Sciatic nerve (tissue), 2 donors: ENCODE measurements around the gene MAU2. TPM values are rescaled to one million over a fixed set of nuclear protein-coding genes. Genes with fewer than 3 reads are reported as not detected.
"Not testable (repeated sequence)": the region's sequence is repeated elsewhere in the genome, so short reads cannot be mapped to it uniquely, and the experiment has no call there.

ENCODE experiments used
- ATAC-seq: fragments of 200-7000 bp; cut with Tn5 transposase; one replicate; pipeline ENCODE4 v1.9.1; 2020; ENCODE audit warnings: mild to moderate bottlenecking, moderate library complexity
- DNase-seq: peaks from one replicate; pipeline ENCODE4 v3.0.0-alpha.2; 2020; ENCODE audit warnings: low spot score
- intact Hi-C: fragments of 100-400 bp; cut with DNase I; formaldehyde crosslinking; loops from one replicate; pipeline ENCODE4 v1.14.2; 2022
- total RNA-seq: library from RNA; stranded (reverse); fragmentation: NEBNext Ultra II Directional; extraction: Animal tissue kit (Norgen Biotek cat#: 25700); gene quantifications from one replicate; pipeline ENCODE4 v1.2.1, GENCODE V29; 2021
- donor health status: DM: no; HTN: no; CAD: no.
- donor health status: DM: no; HTN: no; CAD: no.

MAU2 gene
- total RNA-seq, 1 donor from 2014 or later = 78.5 TPM

GRCh38 chr19:19341026-19341425 is 20.4 kb downstream of the MAU2 start:
- ATAC-seq (no peak), DNase-seq (no peak)
- intact Hi-C loops = loop anchor here (5.0 kb wide), 1 partner anchor 194 kb away; no protein-coding TSS in a partner anchor

- peak; percentile 71 for DNase-seq
- peak; percentile 71 for ATAC-seq
Observed at GRCh38 chr19:19342086-19343015, 21.7 kb downstream of the MAU2 start.

GRCh38 chr19:19343016-19343362 is 22.4 kb downstream of the MAU2 start:
- no peak for ATAC-seq
- intact Hi-C loops = loop anchor here (5.0 kb wide), 1 partner anchor 196 kb away; no protein-coding TSS in a partner anchor
- DNase-seq = no peak

More at GRCh38 chr19:19342086-19343015, 21.7 kb downstream of the MAU2 start:
- intact Hi-C loops = loop anchor here (5.0 kb wide), 1 partner anchor 195 kb away; no protein-coding TSS in a partner anchor

GRCh38 chr19:19343762-19344161 is 23.1 kb downstream of the MAU2 start:
- intact Hi-C loops = loop anchor here (5.0 kb wide), 1 partner anchor 196 kb away; no protein-coding TSS in a partner anchor
- no peak for ATAC-seq
- no peak for DNase-seq

- no peak for ATAC-seq
- no peak for DNase-seq
- intact Hi-C loops = no loop called here
Observed at GRCh38 chr19:19345232-19345631, 24.6 kb downstream of the MAU2 start.

- ATAC-seq = no peak
- intact Hi-C loops = no loop called here
- no peak for DNase-seq
Observed at GRCh38 chr19:19345970-19346369, 25.3 kb downstream of the MAU2 start.

- no peak for ATAC-seq
- intact Hi-C loops = no loop called here
- no peak for DNase-seq
Observed at GRCh38 chr19:19347401-19348110, 26.9 kb downstream of the MAU2 start.

GRCh38 chr19:19348266-19348665 is 27.6 kb downstream of the MAU2 start:
- no peak for DNase-seq
- intact Hi-C loops = no loop called here
- ATAC-seq = no peak

GRCh38 chr19:19349365-19349764 is 28.7 kb downstream of the MAU2 start:
- intact Hi-C loops = no loop called here
- peak; percentile 16 for ATAC-seq

GRCh38 chr19:19350756-19351155 is 30.1 kb downstream of the MAU2 start:
- ATAC-seq, intact Hi-C loops, DNase-seq: not testable (repeated sequence)

More at GRCh38 chr19:19349365-19349764, 28.7 kb downstream of the MAU2 start:
- DNase-seq = no peak

GRCh38 chr19:19352823-19353222 is 32.2 kb downstream of the MAU2 start:
- DNase-seq (no peak), ATAC-seq (no peak)
- intact Hi-C loops = no loop called here

- ATAC-seq = no peak
- no peak for DNase-seq
- intact Hi-C loops = no loop called here
Observed at GRCh38 chr19:19354007-19354406, 33.4 kb downstream of the MAU2 start.

GRCh38 chr19:19354932-19355331 is 34.3 kb downstream of the MAU2 start:
- DNase-seq (no peak), ATAC-seq (no peak)
- intact Hi-C loops = no loop called here

- DNase-seq = no peak
- ATAC-seq = no peak
- intact Hi-C loops = no loop called here
Observed at GRCh38 chr19:19355606-19356139, 35.0 kb downstream of the MAU2 start.

- DNase-seq (no peak), ATAC-seq (no peak)
- intact Hi-C loops = no loop called here
Observed at GRCh38 chr19:19356500-19356899, 35.9 kb downstream of the MAU2 start.

- ATAC-seq (no peak), DNase-seq (no peak)
- intact Hi-C loops = no loop called here
Observed at GRCh38 chr19:19356901-19357566, 36.4 kb downstream of the MAU2 start.

- intact Hi-C loops = loop anchor here (5.0 kb wide), 1 partner anchor 121 kb away; no protein-coding TSS in a partner anchor
- peak; percentile 86 for ATAC-seq
- DNase-seq = peak; percentile 87
Observed at GRCh38 chr19:19361075-19361594, 40.5 kb downstream of the MAU2 start.

GRCh38 chr19:19362075-19362474 is 41.4 kb downstream of the MAU2 start:
- ATAC-seq (no peak), DNase-seq (no peak)
- intact Hi-C loops = loop anchor here (5.0 kb wide), 1 partner anchor 120 kb away; no protein-coding TSS in a partner anchor
